ENCODE measurements around the gene URI1.

URI1 gene

DNA sequence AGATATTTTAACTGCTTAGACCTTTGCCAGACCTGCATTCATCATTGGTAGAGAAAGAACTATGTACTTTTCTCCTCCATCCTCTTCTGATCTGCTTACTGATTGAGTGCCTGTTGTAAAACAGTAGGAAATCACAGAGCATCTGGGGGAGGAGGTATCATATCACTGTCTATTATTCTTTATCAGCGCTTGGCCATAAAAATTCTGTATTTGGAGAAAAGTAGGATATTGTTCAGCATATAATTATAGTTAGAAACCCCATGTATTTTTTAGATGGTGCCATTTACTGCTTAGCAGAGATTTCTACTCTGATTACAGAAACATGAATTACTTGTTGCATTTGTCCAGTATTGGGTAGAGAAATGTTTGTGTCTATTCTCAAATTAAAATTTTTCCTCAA, 62.4 kb downstream of the URI1 start:
- DNase-seq (ENCODE audit: low spot score): no peak
- in situ Hi-C loops (cut with MboI; ENCODE audit: low sequenced_read_pairs, unreplicated experiment): no loop called here
- TF ChIP-seq, protein P1, sequence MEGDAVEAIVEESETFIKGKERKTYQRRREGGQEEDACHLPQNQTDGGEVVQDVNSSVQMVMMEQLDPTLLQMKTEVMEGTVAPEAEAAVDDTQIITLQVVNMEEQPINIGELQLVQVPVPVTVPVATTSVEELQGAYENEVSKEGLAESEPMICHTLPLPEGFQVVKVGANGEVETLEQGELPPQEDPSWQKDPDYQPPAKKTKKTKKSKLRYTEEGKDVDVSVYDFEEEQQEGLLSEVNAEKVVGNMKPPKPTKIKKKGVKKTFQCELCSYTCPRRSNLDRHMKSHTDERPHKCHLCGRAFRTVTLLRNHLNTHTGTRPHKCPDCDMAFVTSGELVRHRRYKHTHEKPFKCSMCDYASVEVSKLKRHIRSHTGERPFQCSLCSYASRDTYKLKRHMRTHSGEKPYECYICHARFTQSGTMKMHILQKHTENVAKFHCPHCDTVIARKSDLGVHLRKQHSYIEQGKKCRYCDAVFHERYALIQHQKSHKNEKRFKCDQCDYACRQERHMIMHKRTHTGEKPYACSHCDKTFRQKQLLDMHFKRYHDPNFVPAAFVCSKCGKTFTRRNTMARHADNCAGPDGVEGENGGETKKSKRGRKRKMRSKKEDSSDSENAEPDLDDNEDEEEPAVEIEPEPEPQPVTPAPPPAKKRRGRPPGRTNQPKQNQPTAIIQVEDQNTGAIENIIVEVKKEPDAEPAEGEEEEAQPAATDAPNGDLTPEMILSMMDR (IDR thresholded peaks at IDR 0.05; ENCODE audit: borderline replicate concordance, control extremely low read depth, extremely low read depth, insufficient read depth, missing control alignments): no peak

DNA sequence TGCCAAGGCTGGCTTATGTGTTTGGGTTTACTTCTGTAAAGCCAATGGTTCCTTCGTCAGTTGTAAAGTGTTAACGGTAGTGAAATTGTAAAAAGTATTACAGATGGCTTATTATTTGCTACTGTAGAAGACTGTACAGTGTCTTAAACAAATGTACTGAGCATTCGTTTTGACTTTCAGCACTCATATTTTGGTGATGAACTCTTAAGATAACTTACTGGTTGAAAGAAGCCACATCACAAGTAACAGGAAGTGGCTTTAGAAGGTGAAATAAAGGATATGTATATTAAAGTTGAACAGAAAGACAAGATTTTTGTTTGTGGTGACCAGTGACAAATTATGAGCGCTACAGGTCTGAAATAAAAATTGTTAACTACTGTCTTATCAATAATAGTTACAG, 64.2 kb downstream of the URI1 start:
- in situ Hi-C loops (cut with MboI; ENCODE audit: low sequenced_read_pairs, unreplicated experiment): no loop called here
- TF ChIP-seq, protein P1 (IDR thresholded peaks at IDR 0.05; ENCODE audit: borderline replicate concordance, control extremely low read depth, extremely low read depth, insufficient read depth, missing control alignments): no peak
- no peak for DNase-seq (ENCODE audit: low spot score)

DNA sequence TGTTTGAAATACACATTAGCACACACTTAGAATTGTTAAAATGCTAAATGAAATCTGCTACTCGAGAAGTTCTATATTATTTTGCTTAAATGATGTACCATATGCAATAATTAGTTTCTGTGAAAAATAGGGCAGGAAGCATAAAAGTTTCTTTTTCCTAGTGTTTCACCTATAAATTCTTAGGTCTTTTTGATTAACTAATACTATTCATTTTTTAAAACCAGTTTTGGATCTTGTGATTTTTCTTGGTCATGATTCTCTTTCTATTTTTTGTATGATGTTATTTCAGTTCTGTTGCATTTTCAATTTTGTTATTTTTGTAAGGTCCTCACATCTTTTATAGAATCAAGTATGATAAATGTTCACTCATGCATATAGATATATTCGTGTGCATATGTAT, 66.1 kb downstream of the URI1 start:
- in situ Hi-C loops (cut with MboI; ENCODE audit: low sequenced_read_pairs, unreplicated experiment): no loop called here
- TF ChIP-seq, protein P1 (IDR thresholded peaks at IDR 0.05; ENCODE audit: borderline replicate concordance, control extremely low read depth, extremely low read depth, insufficient read depth, missing control alignments): no peak
- no peak for DNase-seq (ENCODE audit: low spot score)

DNA sequence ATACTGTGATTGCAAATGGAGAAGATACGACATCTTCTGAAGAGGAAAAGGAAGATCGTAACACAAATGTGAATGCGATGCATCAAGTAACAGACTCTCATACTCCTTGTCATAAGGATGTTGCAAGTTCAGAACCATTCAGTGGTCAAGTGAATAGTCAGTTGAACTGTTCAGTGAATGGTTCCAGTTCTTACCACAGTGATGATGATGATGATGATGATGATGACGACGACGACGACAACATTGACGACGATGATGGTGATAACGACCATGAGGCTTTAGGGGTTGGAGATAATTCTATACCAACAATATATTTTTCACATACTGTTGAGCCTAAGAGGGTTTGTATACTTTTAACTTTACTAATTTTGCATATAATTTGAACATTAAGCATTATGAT, 67.0 kb downstream of the URI1 start:
- TF ChIP-seq, protein P1 (IDR thresholded peaks at IDR 0.05; ENCODE audit: borderline replicate concordance, control extremely low read depth, extremely low read depth, insufficient read depth, missing control alignments): no peak
- no peak for DNase-seq (ENCODE audit: low spot score)
- in situ Hi-C loops (cut with MboI; ENCODE audit: low sequenced_read_pairs, unreplicated experiment): no loop called here

DNA sequence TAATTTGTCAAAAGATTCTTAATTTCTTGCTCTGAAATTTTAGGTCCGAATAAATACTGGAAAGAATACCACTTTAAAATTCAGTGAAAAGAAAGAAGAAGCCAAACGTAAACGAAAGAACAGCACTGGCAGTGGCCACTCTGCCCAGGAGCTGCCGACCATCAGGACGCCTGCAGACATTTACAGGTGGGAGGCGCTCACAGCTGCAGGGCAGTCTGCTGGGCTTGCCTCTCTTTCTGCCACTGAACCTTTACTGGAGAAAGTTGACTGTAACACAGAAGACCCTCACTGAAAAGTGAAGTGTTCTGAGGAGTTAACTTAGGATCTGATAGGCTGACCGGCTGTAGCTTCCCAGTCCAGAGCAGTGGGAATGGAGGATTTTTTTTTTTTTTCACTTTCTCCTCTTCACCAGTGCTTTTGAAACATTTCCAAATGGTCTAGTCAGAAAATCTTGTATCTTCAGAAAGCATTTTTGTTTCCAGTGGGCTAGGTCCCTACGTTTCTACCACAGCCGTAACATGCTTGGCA, 69.1 kb downstream of the URI1 start:
- TF ChIP-seq, protein P1 (IDR thresholded peaks at IDR 0.05; ENCODE audit: borderline replicate concordance, control extremely low read depth, extremely low read depth, insufficient read depth, missing control alignments): no peak
- in situ Hi-C loops (cut with MboI; ENCODE audit: low sequenced_read_pairs, unreplicated experiment): no loop called here
- no peak for DNase-seq (ENCODE audit: low spot score)

DNA sequence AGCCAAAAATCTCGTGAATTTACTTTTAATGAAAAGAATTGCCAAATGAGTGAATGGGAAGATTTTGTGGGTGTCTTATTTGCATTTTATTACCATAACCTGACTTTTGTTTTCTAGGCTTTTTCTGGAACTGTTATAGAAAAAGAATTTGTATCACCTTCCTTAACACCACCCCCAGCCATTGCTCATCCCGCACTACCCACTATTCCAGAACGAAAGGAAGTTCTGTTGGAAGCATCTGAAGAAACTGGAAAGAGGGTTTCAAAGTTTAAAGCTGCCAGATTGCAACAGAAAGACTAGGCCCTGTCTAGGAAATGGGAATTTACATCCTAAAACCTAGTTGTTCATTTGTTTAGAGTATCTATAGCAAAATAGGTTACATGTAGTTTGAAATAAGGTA, 72.7 kb downstream of the URI1 start:
- TF ChIP-seq, protein P1 (IDR thresholded peaks at IDR 0.05; ENCODE audit: borderline replicate concordance, control extremely low read depth, extremely low read depth, insufficient read depth, missing control alignments): no peak
- in situ Hi-C loops (cut with MboI; ENCODE audit: low sequenced_read_pairs, unreplicated experiment): no loop called here

DNA sequence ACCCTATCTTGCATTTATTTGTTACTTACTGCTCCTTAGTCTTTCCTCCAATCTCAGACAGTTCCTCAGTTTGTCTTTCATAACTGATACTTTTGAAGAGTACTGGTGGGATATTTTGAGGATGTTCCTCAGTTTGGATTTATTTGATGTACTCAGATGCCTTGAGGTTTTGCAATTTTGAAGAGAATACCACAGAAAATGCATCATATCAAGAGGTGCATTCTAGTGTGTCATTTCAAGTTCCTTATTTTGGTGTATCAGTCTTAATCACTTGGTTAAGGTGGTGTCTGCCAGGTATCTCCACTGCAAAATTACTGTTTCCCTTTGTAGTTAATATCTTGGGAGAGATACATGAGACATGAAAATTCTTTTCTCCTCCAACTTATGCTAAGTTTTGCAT, 75.1 kb downstream of the URI1 start:
- in situ Hi-C loops (cut with MboI; ENCODE audit: low sequenced_read_pairs, unreplicated experiment): no loop called here
- peak; percentile 25 for DNase-seq (ENCODE audit: low spot score)

More for the DNA sequence above, 72.7 kb downstream of the URI1 start:
- no peak for DNase-seq (ENCODE audit: low spot score)

More for the DNA sequence above, 75.1 kb downstream of the URI1 start:
- TF ChIP-seq, protein P1 (IDR thresholded peaks at IDR 0.05; ENCODE audit: borderline replicate concordance, control extremely low read depth, extremely low read depth, insufficient read depth, missing control alignments): no peak
